Heart left ventricle (tissue), 16 donors: ENCODE measurements around the gene NEUROD6. TPM values are rescaled to one million over a fixed set of nuclear protein-coding genes. Genes with fewer than 3 reads are reported as not detected.

Experiments used
- ATAC-seq, 4 donors: fragments of 200-7000 bp; cut with Tn5 transposase; one replicate each; pipeline ENCODE4 v1.9.1; 2020 to 2022; ENCODE audit warnings: moderate library complexity in 4 of 4, mild to moderate bottlenecking in 3 of 4, moderate number of reproducible peaks in 1 of 4
- DNase-seq, 5 donors: peaks; one replicate each; pipeline ENCODE4 v3.0.0-alpha.2; 2020
- H3K27ac ChIP-seq, 12 donors: fragments of 200-600 bp; sonication (generic) in 4 of 12; one replicate each; pipeline versions ENCODE4 v1.5.0 to v1.8.0; 2016 to 2022; ENCODE audit warnings: mild to moderate bottlenecking in 2 of 12
- H3K27me3 ChIP-seq, 9 donors: fragments of 200-600 bp; sonication (generic) in 2 of 9; one replicate each; pipeline versions ENCODE4 v1.5.1 to v1.8.0; 2016 to 2022; ENCODE audit warnings: mild to moderate bottlenecking in 3 of 9
- H3K36me3 ChIP-seq, 9 donors: fragments of 200-600 bp; sonication (generic) in 2 of 9; one replicate each; pipeline versions ENCODE4 v1.5.0 to v1.8.0; 2018 to 2022; ENCODE audit warnings: mild to moderate bottlenecking in 2 of 9
- H3K4me1 ChIP-seq, 12 donors: fragments of 200-600 bp; sonication (generic) in 4 of 12; one replicate each; pipeline versions ENCODE4 v1.5.0 to v1.8.0; 2016 to 2022; ENCODE audit warnings: mild to moderate bottlenecking in 3 of 12
- H3K4me3 ChIP-seq, 12 donors: fragments of 200-600 bp; sonication (generic) in 4 of 12; one replicate each; pipeline versions ENCODE4 v1.5.0 to v1.8.0; 2017 to 2022; ENCODE audit warnings: mild to moderate bottlenecking in 9 of 12, moderate library complexity in 4 of 12
- H3K9me3 ChIP-seq, 12 donors: fragments of 200-600 bp; sonication (generic) in 4 of 12; one replicate each; pipeline versions ENCODE4 v1.5.0 to v1.8.0; 2016 to 2022; ENCODE audit warnings: mild to moderate bottlenecking in 1 of 12
- POLR2A ChIP-seq, 2 donors: fragments of 450-650 bp; IDR thresholded peaks; one replicate each; pipeline ENCODE4 v1.6.1; 2017; ENCODE audit warnings: antibody characterized with exemption in 2 of 2, mild to moderate bottlenecking in 2 of 2, moderate library complexity in 2 of 2
- WGBS, 4 donors: extraction: QIAGEN DNeasy Blood & Tissue Kit in 2 of 4; methylation state at CpG; one replicate each; pipeline versions ENCODE4 v1.1.5 to v1.1.7; 2013 to 2018; 5-methylcytosine and 5-hydroxymethylcytosine counted together
- intact Hi-C, 10 donors: fragments of 100-400 bp; cut with DNase I; formaldehyde crosslinking; loops; one replicate each; pipeline versions ENCODE4 v1.11.1 to v1.14.2; 2022
- polyA plus RNA-seq, 2 donors: library from polyadenylated mRNA; stranded (reverse); fragments of 200-250 nt; gene quantifications; one replicate each; pipeline ENCODE4 v1.2.3, GENCODE V29; 2013
- total RNA-seq, 9 donors: library from RNA; depleted of rRNA in 2 of 9; stranded (reverse); fragments of >200 nt in 2 of 9; fragmentation: NEBNext Ultra II Directional in 3 of 9; extraction: Animal tissue kit (Norgen Biotek cat#: 25700) in 3 of 9; gene quantifications; one replicate each; pipeline versions ENCODE4 v1.1.0 to v1.2.4, GENCODE V29; 2016 to 2023
- TF ChIP-seq, protein P1 (sequence below), 12 donors: fragments of 200-600 bp; sonication (generic) in 4 of 12; IDR thresholded peaks; one replicate each; pipeline versions ENCODE4 v1.5.0 to v1.8.0; 2018 to 2022; ENCODE audit warnings: antibody characterized with exemption in 12 of 12, mild to moderate bottlenecking in 5 of 12
- donor health status: ischemic (EF 13 %, LVEDD 7.1; RV severe dilation, severe dysfunction).
- donor health status: healthy with polysubstance abuse.
- donor health status: DM: no; HTN: yes; CAD: no.
- donor health status: DM: no; HTN: no; CAD: no.
- donor health status: ischemic (EF 25% LVEDD 6.9; RV normal size, moderate dysfunction).
- donor health status: ischemic (EF 25% LVEDD 5.7; RV mildly dilated, moderate dysfunction).
- donor health status: healthy.
- donor health status: DM: yes; HTN: yes; CAD: no.
- donor health status: ischemic (EF 35%, LVEDD 5.7; RV mildly dilated, moderate dysfunction).
- donor health status: nonischemic (EF 11% LVEDD 7.7; RV severe dilation, severe dysfunction).
- donor health status: DM: yes; HTN: yes; CAD: no.
- donor health status: PGD.
- donor health status: ischemic (EF 29% LVEDD 5.4; RV normal size, mild dysfunction).
- donor health status: nonischemic (EF 23%, LVEDD 6.1; RV moderate dilation, normal function).

NEUROD6 gene
- total and polyA plus RNA-seq, 11 donors, result not detected

DNA sequence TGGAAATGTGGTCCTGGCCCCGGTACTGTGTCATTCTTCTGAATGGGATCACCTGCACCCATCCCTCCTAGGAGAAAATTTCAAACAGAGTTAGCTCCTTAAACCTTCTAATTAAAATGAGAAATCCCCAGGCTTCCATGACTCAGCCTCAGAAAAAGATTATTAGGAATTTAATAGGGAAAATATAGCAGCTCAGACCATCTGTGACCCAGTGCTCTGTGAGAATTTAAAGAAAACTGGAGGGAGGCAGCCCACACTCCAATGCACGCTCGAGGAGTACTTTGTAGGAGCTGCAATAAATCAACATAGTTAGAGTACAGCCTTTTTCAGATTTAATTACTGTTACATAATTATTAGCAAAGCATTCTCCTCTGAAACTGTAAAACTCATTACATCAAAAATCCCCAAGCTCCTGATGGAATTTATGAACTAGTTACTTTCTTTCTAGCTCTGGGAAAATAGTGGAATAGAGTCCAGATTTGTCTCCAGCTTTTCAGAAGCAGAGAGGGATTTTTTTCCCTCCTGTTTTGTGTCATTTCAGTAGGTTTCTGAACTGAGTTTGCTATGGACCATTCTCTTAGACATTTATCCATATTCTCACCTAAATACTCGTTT is 30.1 kb downstream of the NEUROD6 start:
- Histone ChIP-seq H3K9me3 (no peaks in the 10 kb centered on the region), H3K27me3 (peaks cover 0 to 29% (median 0%) of the 10 kb centered on the region in 9 donors), H3K36me3 (no peaks in the 10 kb centered on the region), H3K4me3 (no peak overlapping the region), H3K27ac (no peak overlapping the region), H3K4me1 (peaks cover 0 to 4% (median 0%) of the 10 kb centered on the region in 12 donors)
- no peak for DNase-seq
- intact Hi-C loops, result no loop called here
- TF ChIP-seq, protein P1, sequence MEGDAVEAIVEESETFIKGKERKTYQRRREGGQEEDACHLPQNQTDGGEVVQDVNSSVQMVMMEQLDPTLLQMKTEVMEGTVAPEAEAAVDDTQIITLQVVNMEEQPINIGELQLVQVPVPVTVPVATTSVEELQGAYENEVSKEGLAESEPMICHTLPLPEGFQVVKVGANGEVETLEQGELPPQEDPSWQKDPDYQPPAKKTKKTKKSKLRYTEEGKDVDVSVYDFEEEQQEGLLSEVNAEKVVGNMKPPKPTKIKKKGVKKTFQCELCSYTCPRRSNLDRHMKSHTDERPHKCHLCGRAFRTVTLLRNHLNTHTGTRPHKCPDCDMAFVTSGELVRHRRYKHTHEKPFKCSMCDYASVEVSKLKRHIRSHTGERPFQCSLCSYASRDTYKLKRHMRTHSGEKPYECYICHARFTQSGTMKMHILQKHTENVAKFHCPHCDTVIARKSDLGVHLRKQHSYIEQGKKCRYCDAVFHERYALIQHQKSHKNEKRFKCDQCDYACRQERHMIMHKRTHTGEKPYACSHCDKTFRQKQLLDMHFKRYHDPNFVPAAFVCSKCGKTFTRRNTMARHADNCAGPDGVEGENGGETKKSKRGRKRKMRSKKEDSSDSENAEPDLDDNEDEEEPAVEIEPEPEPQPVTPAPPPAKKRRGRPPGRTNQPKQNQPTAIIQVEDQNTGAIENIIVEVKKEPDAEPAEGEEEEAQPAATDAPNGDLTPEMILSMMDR (IDR thresholded peaks at IDR 0.05), result no peak
- TF ChIP-seq POLR2A (IDR thresholded peaks at IDR 0.05), result no peak
- ATAC-seq, result no peak
- 61 to 73% (median 64%) methylated on average over 4 of the region's 4 CpGs for WGBS, 4 donors

DNA sequence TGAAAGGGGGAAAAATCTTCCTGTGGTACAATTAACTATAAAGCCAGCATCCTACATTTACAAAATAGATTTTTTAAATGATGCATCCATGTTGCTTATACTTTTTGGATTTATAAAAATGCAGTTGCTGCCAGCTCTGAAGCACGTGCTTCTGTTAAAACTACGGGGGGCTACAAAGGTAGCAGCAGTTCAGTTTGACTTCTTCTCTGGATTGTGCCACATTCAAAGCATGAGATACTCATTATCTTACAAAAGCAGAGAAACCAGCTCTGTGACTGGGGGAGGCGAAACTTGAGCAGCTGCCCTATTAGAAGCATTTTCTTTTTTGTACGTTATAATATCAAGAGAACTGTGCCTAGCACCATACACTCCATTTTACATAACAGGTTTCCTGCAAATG is 31.1 kb downstream of the NEUROD6 start:
- no peak for TF ChIP-seq POLR2A (IDR thresholded peaks at IDR 0.05)
- H3K4me1 ChIP-seq, result peaks cover 0 to 4% (median 0%) of the 10 kb centered on the region in 12 donors
- 41 to 71% (median 60%) methylated on average over 4 of the region's 4 CpGs for WGBS, 4 donors
- H3K36me3 ChIP-seq, result no peaks in the 10 kb centered on the region
- ATAC-seq, result no peak
- intact Hi-C loops, result no loop called here
- DNase-seq, result no peak
- H3K4me3 ChIP-seq, result no peak overlapping the region
- no peaks in the 10 kb centered on the region for H3K9me3 ChIP-seq
- peaks cover 0 to 21% (median 0%) of the 10 kb centered on the region in 9 donors for H3K27me3 ChIP-seq
- no peak overlapping the region for H3K27ac ChIP-seq

GRCh38 chr7:31308652-31309051 is 31.9 kb downstream of the NEUROD6 start:
- no peaks in the 10 kb centered on the region for H3K9me3 ChIP-seq
- intact Hi-C loops, result no loop called here

DNA sequence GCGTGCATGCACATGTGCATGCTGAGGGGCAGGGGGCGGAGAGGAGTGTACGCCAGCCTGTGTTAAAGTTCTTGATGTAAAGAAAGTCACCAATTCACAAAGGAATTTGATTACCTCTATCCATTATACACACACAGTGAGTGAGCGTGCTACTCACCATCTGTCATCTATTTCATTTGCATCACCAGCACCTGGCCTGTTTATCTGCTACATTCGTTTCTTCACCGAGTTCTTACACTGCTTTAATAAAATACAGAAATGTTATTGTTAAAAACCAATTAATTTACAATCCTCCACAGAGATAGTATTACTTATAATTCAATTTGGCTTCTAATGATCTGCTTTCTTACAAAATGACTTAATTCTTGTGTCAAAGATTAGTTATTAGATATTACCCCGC is 32.6 kb downstream of the NEUROD6 start:
- H3K27me3 ChIP-seq, result peaks cover 0 to 20% (median 0%) of the 10 kb centered on the region in 9 donors
- ATAC-seq, result no peak
- 82 to 86% (median 84%) methylated on average over 7 of the region's 7 CpGs for WGBS, 4 donors

More at GRCh38 chr7:31308652-31309051, 31.9 kb downstream of the NEUROD6 start:
- WGBS, 4 donors, result 70 to 85% (median 80%) methylated on average over 5 of the region's 5 CpGs
- Histone ChIP-seq H3K4me3 (no peak overlapping the region), H3K4me1 (peaks cover 0 to 4% (median 0%) of the 10 kb centered on the region in 12 donors), H3K27ac (no peak overlapping the region), H3K27me3 (peaks cover 0 to 20% (median 0%) of the 10 kb centered on the region in 9 donors), H3K36me3 (no peaks in the 10 kb centered on the region)
- TF ChIP-seq, protein P1 (IDR thresholded peaks at IDR 0.05), result no peak
- TF ChIP-seq POLR2A (IDR thresholded peaks at IDR 0.05), result no peak
- ATAC-seq (no peak), DNase-seq (no peak)

More for the DNA sequence above, 32.6 kb downstream of the NEUROD6 start:
- Histone ChIP-seq H3K36me3 (no peaks in the 10 kb centered on the region), H3K4me3 (no peak overlapping the region), H3K4me1 (peaks cover 0 to 4% (median 0%) of the 10 kb centered on the region in 12 donors), H3K27ac (no peak overlapping the region), H3K9me3 (no peaks in the 10 kb centered on the region)
- intact Hi-C loops, result no loop called here
- no peak for TF ChIP-seq POLR2A (IDR thresholded peaks at IDR 0.05)
- TF ChIP-seq, protein P1 (IDR thresholded peaks at IDR 0.05), result no peak
- no peak for DNase-seq
